ENCODE measurements around the gene LRRC4C.

LRRC4C gene

GRCh38 chr11:41281131-41281742, 178.2 kb downstream of the LRRC4C start:
- DNase-seq (ENCODE audit: insufficient read length, low spot score), result no peak
- FAIRE-seq, result no peak

- FAIRE-seq (no peak), DNase-seq (ENCODE audit: insufficient read length, low spot score) (no peak)
These were observed 184.6 kb downstream of the LRRC4C start for GRCh38 chr11:41274831-41275230.

- no peak for FAIRE-seq
These were observed 185.5 kb downstream of the LRRC4C start for GRCh38 chr11:41273908-41274307.

GRCh38 chr11:41267451-41267850, 192.0 kb downstream of the LRRC4C start:
- DNase-seq (ENCODE audit: insufficient read length, low spot score) (no peak), FAIRE-seq (no peak)

More at GRCh38 chr11:41273908-41274307, 185.5 kb downstream of the LRRC4C start:
- DNase-seq (ENCODE audit: insufficient read length, low spot score), result no peak

GRCh38 chr11:41256041-41256440, 203.4 kb downstream of the LRRC4C start:
- FAIRE-seq (peak; percentile 4), DNase-seq (ENCODE audit: insufficient read length, low spot score) (no peak)

GRCh38 chr11:41254966-41255365, 204.5 kb downstream of the LRRC4C start:
- FAIRE-seq (no peak), DNase-seq (ENCODE audit: insufficient read length, low spot score) (no peak)

- DNase-seq (ENCODE audit: insufficient read length, low spot score) (no peak), FAIRE-seq (no peak)
These were observed 209.0 kb downstream of the LRRC4C start for GRCh38 chr11:41250408-41250935.

- FAIRE-seq (no peak), DNase-seq (ENCODE audit: insufficient read length, low spot score) (no peak)
These were observed 211.8 kb downstream of the LRRC4C start for GRCh38 chr11:41247621-41248020.

GRCh38 chr11:41246399-41246745, 213.1 kb downstream of the LRRC4C start:
- no peak for FAIRE-seq
- DNase-seq (ENCODE audit: insufficient read length, low spot score), result no peak

GRCh38 chr11:41245704-41246398, 213.6 kb downstream of the LRRC4C start:
- no peak for DNase-seq (ENCODE audit: insufficient read length, low spot score)
- FAIRE-seq, result no peak

- DNase-seq (ENCODE audit: insufficient read length, low spot score) (no peak), FAIRE-seq (no peak)
These were observed 214.3 kb downstream of the LRRC4C start for GRCh38 chr11:41245184-41245583.

- FAIRE-seq, result no peak
- DNase-seq (ENCODE audit: insufficient read length, low spot score), result no peak
These were observed 222.1 kb downstream of the LRRC4C start for GRCh38 chr11:41237382-41237781.

GRCh38 chr11:41235668-41236067, 223.8 kb downstream of the LRRC4C start:
- DNase-seq (ENCODE audit: insufficient read length, low spot score) (no peak), FAIRE-seq (no peak)

GRCh38 chr11:41225856-41226633, 233.4 kb downstream of the LRRC4C start:
- no peak for DNase-seq (ENCODE audit: insufficient read length, low spot score)
- no peak for FAIRE-seq

- no peak for DNase-seq (ENCODE audit: insufficient read length, low spot score)
- FAIRE-seq, result no peak
These were observed 237.2 kb downstream of the LRRC4C start for GRCh38 chr11:41222236-41222635.

GRCh38 chr11:41206388-41206787, 253.1 kb downstream of the LRRC4C start:
- DNase-seq (ENCODE audit: insufficient read length, low spot score) (no peak), FAIRE-seq (no peak)

- FAIRE-seq (no peak), DNase-seq (ENCODE audit: insufficient read length, low spot score) (peak; percentile 1)
These were observed 258.3 kb downstream of the LRRC4C start for GRCh38 chr11:41201156-41201555.

- FAIRE-seq, result no peak
- no peak for DNase-seq (ENCODE audit: insufficient read length, low spot score)
These were observed 268.9 kb downstream of the LRRC4C start for GRCh38 chr11:41190437-41191082.

- DNase-seq (ENCODE audit: insufficient read length, low spot score) (no peak), FAIRE-seq (no peak)
These were observed 269.6 kb downstream of the LRRC4C start for GRCh38 chr11:41189701-41190436.

- no peak for FAIRE-seq
- DNase-seq (ENCODE audit: insufficient read length, low spot score), result no peak
These were observed 281.7 kb downstream of the LRRC4C start for GRCh38 chr11:41177791-41178190.
